GM18873 (cell line): Measurements from ENCODE around the gene CALD1.
"Not testable (repeated sequence)": the region's sequence is repeated elsewhere in the genome, so short reads cannot be mapped to it uniquely, and the experiment has no call there.

ENCODE experiments used
- ATAC-seq: cut with Tn5 transposase; IDR thresholded peaks from one replicate; pipeline ENCODE4 v1.9.1; 2021; ENCODE audit warnings: mild to moderate bottlenecking, moderate library complexity, moderate number of reproducible peaks; ENCODE audit not compliant: unreplicated experiment, low FRiP score

The CALD1 gene

GRCh38 chr7:134941185-134941900, 161.9 kb downstream of the CALD1 start:
- ATAC-seq, result no peak

- ATAC-seq, result no peak
Observed at GRCh38 chr7:134941952-134942351, 162.5 kb downstream of the CALD1 start.

GRCh38 chr7:134942690-134943466, 163.4 kb downstream of the CALD1 start:
- no peak for ATAC-seq

- peak; percentile 62 for ATAC-seq
Observed at GRCh38 chr7:134943785-134944400, 164.5 kb downstream of the CALD1 start.

- ATAC-seq, result no peak
Observed at GRCh38 chr7:134945691-134946090, 166.3 kb downstream of the CALD1 start.

GRCh38 chr7:134946260-134946659, 166.8 kb downstream of the CALD1 start:
- ATAC-seq, result no peak

- no peak for ATAC-seq
Observed at GRCh38 chr7:134947329-134947728, 167.9 kb downstream of the CALD1 start.

- ATAC-seq, result no peak
Observed at GRCh38 chr7:134947831-134948230, 168.4 kb downstream of the CALD1 start.

GRCh38 chr7:134948246-134948645, 168.8 kb downstream of the CALD1 start:
- no peak for ATAC-seq

GRCh38 chr7:134948736-134949135, 169.3 kb downstream of the CALD1 start:
- no peak for ATAC-seq

GRCh38 chr7:134949171-134949570, 169.7 kb downstream of the CALD1 start:
- ATAC-seq, result no peak

- ATAC-seq, result no peak
Observed at GRCh38 chr7:134954197-134955082, 175.0 kb downstream of the CALD1 start.

- no peak for ATAC-seq
Observed at GRCh38 chr7:134957005-134957404, 177.6 kb downstream of the CALD1 start.

GRCh38 chr7:134959810-134960209, 180.4 kb downstream of the CALD1 start:
- no peak for ATAC-seq

GRCh38 chr7:134962270-134962780, 182.9 kb downstream of the CALD1 start:
- no peak for ATAC-seq

- ATAC-seq, result no peak
Observed at GRCh38 chr7:134963036-134963435, 183.6 kb downstream of the CALD1 start.

- ATAC-seq, result no peak
Observed at GRCh38 chr7:134966691-134967090, 187.3 kb downstream of the CALD1 start.

GRCh38 chr7:134968110-134968509, 188.7 kb downstream of the CALD1 start:
- ATAC-seq, result no peak

- ATAC-seq, result not testable (repeated sequence)
Observed at GRCh38 chr7:134981645-134982044, 202.2 kb downstream of the CALD1 start.

- ATAC-seq, result peak; percentile 35
Observed at GRCh38 chr7:134985894-134986362, 206.5 kb downstream of the CALD1 start.
